Measurements from ENCODE around the gene ARID1A.

- TF ChIP-seq SIN3A (IDR thresholded peaks at IDR 0.05; ENCODE audit: borderline replicate concordance, insufficient read depth, low read length) (no peak), TAF1 (IDR thresholded peaks at IDR 0.05; ENCODE audit: borderline replicate concordance, insufficient read depth, low read length) (no peak), POLR2AphosphoS5 (IDR thresholded peaks at IDR 0.05; ENCODE audit: low read depth, low read length) (no peak)
- TF ChIP-seq, protein P1, sequence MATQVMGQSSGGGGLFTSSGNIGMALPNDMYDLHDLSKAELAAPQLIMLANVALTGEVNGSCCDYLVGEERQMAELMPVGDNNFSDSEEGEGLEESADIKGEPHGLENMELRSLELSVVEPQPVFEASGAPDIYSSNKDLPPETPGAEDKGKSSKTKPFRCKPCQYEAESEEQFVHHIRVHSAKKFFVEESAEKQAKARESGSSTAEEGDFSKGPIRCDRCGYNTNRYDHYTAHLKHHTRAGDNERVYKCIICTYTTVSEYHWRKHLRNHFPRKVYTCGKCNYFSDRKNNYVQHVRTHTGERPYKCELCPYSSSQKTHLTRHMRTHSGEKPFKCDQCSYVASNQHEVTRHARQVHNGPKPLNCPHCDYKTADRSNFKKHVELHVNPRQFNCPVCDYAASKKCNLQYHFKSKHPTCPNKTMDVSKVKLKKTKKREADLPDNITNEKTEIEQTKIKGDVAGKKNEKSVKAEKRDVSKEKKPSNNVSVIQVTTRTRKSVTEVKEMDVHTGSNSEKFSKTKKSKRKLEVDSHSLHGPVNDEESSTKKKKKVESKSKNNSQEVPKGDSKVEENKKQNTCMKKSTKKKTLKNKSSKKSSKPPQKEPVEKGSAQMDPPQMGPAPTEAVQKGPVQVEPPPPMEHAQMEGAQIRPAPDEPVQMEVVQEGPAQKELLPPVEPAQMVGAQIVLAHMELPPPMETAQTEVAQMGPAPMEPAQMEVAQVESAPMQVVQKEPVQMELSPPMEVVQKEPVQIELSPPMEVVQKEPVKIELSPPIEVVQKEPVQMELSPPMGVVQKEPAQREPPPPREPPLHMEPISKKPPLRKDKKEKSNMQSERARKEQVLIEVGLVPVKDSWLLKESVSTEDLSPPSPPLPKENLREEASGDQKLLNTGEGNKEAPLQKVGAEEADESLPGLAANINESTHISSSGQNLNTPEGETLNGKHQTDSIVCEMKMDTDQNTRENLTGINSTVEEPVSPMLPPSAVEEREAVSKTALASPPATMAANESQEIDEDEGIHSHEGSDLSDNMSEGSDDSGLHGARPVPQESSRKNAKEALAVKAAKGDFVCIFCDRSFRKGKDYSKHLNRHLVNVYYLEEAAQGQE (IDR thresholded peaks at IDR 0.05; ENCODE audit: insufficient read depth in 1 of 2, low read depth in 2 of 2, low read length in 2 of 2), result no peak
These were observed 23.4 kb downstream of the ARID1A start for GRCh38 chr1:26719205-26719604.

Data from PFSK-1 (cell line).